SU-DHL-6 (cell line): ENCODE data around the gene MEDAG.

ENCODE experiments used
- EZH2phosphoT487 ChIP-seq: fragments of 200-600 bp; sonication (generic), shearing (Covaris generic); conservative IDR thresholded peaks from 2 replicates; pipeline ENCODE4 v1.6.1; 2018; ENCODE audit warnings: mild to moderate bottlenecking, antibody characterized with exemption, low read length, moderate library complexity, mixed read lengths
- TF ChIP-seq, protein P1 (sequence below): fragments of 200-600 bp; sonication (generic); IDR thresholded peaks from one replicate; pipeline ENCODE4 v1.5.1; 2017; ENCODE audit warnings: antibody characterized with exemption, mild to moderate bottlenecking, low read length, moderate library complexity; ENCODE audit not compliant: insufficient read depth, poor library complexity, severe bottlenecking

GRCh38 chr13:30928978-30929377 lies 22.9 kb downstream of the MEDAG start:
- TF ChIP-seq, protein P1, sequence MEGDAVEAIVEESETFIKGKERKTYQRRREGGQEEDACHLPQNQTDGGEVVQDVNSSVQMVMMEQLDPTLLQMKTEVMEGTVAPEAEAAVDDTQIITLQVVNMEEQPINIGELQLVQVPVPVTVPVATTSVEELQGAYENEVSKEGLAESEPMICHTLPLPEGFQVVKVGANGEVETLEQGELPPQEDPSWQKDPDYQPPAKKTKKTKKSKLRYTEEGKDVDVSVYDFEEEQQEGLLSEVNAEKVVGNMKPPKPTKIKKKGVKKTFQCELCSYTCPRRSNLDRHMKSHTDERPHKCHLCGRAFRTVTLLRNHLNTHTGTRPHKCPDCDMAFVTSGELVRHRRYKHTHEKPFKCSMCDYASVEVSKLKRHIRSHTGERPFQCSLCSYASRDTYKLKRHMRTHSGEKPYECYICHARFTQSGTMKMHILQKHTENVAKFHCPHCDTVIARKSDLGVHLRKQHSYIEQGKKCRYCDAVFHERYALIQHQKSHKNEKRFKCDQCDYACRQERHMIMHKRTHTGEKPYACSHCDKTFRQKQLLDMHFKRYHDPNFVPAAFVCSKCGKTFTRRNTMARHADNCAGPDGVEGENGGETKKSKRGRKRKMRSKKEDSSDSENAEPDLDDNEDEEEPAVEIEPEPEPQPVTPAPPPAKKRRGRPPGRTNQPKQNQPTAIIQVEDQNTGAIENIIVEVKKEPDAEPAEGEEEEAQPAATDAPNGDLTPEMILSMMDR = no peak
- TF ChIP-seq EZH2phosphoT487 = no peak
